ENCODE data around the gene RIMKLA. TPM values are rescaled to one million over a fixed set of nuclear protein-coding genes. Genes with fewer than 3 reads are reported as not detected.

The RIMKLA gene
- total RNA-seq, 2 donors from 2014 or later: 3.8 to 4.7 TPM

GRCh38 chr1:42399315-42400100 lies 18.9 kb downstream of the RIMKLA start:
- no peak for TF ChIP-seq CTCF (IDR thresholded peaks at IDR 0.05)
- no peak overlapping the region for H3K4me3 ChIP-seq
- no peak for DNase-seq (ENCODE audit: low spot score)
- H3K4me1 ChIP-seq: no peaks in the 10 kb centered on the region
- no peaks in the 10 kb centered on the region for H3K27me3 ChIP-seq
- no peaks in the 10 kb centered on the region for H3K36me3 ChIP-seq
- H3K9me3 ChIP-seq: no peaks in the 10 kb centered on the region
- no peak overlapping the region for H3K27ac ChIP-seq

GRCh38 chr1:42403880-42404400 lies 23.3 kb downstream of the RIMKLA start:
- Histone ChIP-seq H3K27me3 (no peaks in the 10 kb centered on the region), H3K4me3 (no peak overlapping the region), H3K4me1 (no peaks in the 10 kb centered on the region), H3K36me3 (no peaks in the 10 kb centered on the region), H3K9me3 (no peaks in the 10 kb centered on the region), H3K27ac (no peak overlapping the region)
- no peak for DNase-seq (ENCODE audit: low spot score)
- TF ChIP-seq CTCF (IDR thresholded peaks at IDR 0.05): no peak

GRCh38 chr1:42414551-42415496 lies 34.2 kb downstream of the RIMKLA start:
- Histone ChIP-seq H3K4me3 (no peak overlapping the region), H3K36me3 (no peaks in the 10 kb centered on the region), H3K27ac (no peak overlapping the region), H3K9me3 (no peaks in the 10 kb centered on the region), H3K4me1 (peaks cover 0 to 6% of the 10 kb centered on the region in 2 donors), H3K27me3 (no peaks in the 10 kb centered on the region)
- DNase-seq (ENCODE audit: low spot score): no peak
- no peak for TF ChIP-seq CTCF (IDR thresholded peaks at IDR 0.05)

- no peaks in the 10 kb centered on the region for H3K27me3 ChIP-seq
- no peak for DNase-seq (ENCODE audit: low spot score)
- peaks cover 0 to 28% of the 10 kb centered on the region in 2 donors for H3K4me1 ChIP-seq
- TF ChIP-seq CTCF (IDR thresholded peaks at IDR 0.05): no peak
- no peak overlapping the region for H3K27ac ChIP-seq
- H3K36me3 ChIP-seq: no peaks in the 10 kb centered on the region
- no peak overlapping the region for H3K4me3 ChIP-seq
- H3K9me3 ChIP-seq: no peaks in the 10 kb centered on the region
Observed at GRCh38 chr1:42417166-42417565, 36.6 kb downstream of the RIMKLA start.

GRCh38 chr1:42418516-42418915 lies 37.9 kb downstream of the RIMKLA start:
- no peak for DNase-seq (ENCODE audit: low spot score)
- no peak for TF ChIP-seq CTCF (IDR thresholded peaks at IDR 0.05)
- Histone ChIP-seq H3K27me3 (no peaks in the 10 kb centered on the region), H3K36me3 (no peaks in the 10 kb centered on the region), H3K27ac (no peak overlapping the region), H3K9me3 (no peaks in the 10 kb centered on the region), H3K4me1 (peaks cover 0 to 28% of the 10 kb centered on the region in 2 donors), H3K4me3 (no peak overlapping the region)

Data from right atrium auricular region (tissue), 2 donors.